ENCODE results near the gene SERINC5. TPM values are rescaled to one million over a fixed set of nuclear protein-coding genes. Genes with fewer than 3 reads are reported as not detected.

SERINC5 gene
- total and polyA plus RNA-seq, 2 donors (not counting 3 experiments of a cell fraction or from before 2014, with no cell fraction given): 3.2 to 10.1 TPM

GRCh38 chr5:80269991-80270438, 14.2 kb upstream of the SERINC5 start:
- no peak for FAIRE-seq
- CTCF ChIA-PET: interaction anchor here (1.6 kb wide), 1 partner anchor 38 kb away, joined by 3 read pairs; no protein-coding TSS in a partner anchor
- Histone ChIP-seq H3K27me3 (ENCODE audit: control insufficient read depth in 2 of 2, insufficient read depth in 2 of 2, low read length in 2 of 2) (no peaks in the 10 kb centered on the region), H2AFZ (ENCODE audit: low read depth, low read length) (no peak overlapping the region), H3K36me3 (ENCODE audit: control insufficient read depth in 2 of 2, extremely low read depth in 1 of 2, insufficient read depth in 2 of 2, low read length in 2 of 2) (no peaks in the 10 kb centered on the region), H3K9me3 (replicated peaks; ENCODE audit: control insufficient read depth, insufficient read depth, low read length) (no peaks in the 10 kb centered on the region), H3K79me2 (ENCODE audit: control insufficient read depth, insufficient read depth, low read length) (no peaks in the 10 kb centered on the region), H3K9ac (replicated peaks; ENCODE audit: extremely low read depth, insufficient read depth, low read length) (no peak overlapping the region), H3K4me3 (replicated peaks in 1 of 3; ENCODE audit: insufficient read depth in 1 of 3, low read depth in 1 of 3, low read length in 3 of 3) (no peak overlapping the region), H3K27ac (ENCODE audit: insufficient read depth, low read depth, low read length) (no peak overlapping the region), H4K20me1 (replicated peaks; ENCODE audit: control insufficient read depth, extremely low read depth, insufficient read depth, low read length) (no peaks in the 10 kb centered on the region), H3K4me1 (ENCODE audit: control insufficient read depth, extremely low read depth, insufficient read depth, low read length) (no peaks in the 10 kb centered on the region), H3K9me1 (replicated peaks; ENCODE audit: control insufficient read depth, extremely low read depth, insufficient read depth, low read length) (no peaks in the 10 kb centered on the region), H3K4me2 (ENCODE audit: insufficient read depth, low read length) (no peak overlapping the region)
- intact Hi-C loops (cut with micrococcal nuclease) (no loop called here), dilution Hi-C loops (cut with MboI; ENCODE audit: extremely low pct_ligation_motif_present, low sequenced_read_pairs) (no loop called here)
- no TSS peak for BruUV-seq (replicated peaks)
- no peak for DNase-seq (ENCODE audit: low read depth, low spot score)
- no peak for TF ChIP-seq JUN (IDR thresholded peaks at IDR 0.05; ENCODE audit: borderline replicate concordance, insufficient read depth, insufficient read length, low read depth)
- no peak for TF ChIP-seq EZH2 (IDR thresholded peaks at IDR 0.05; ENCODE audit: borderline replicate concordance, low read depth, low read length, severe bottlenecking)
- no peak for TF ChIP-seq CTCF (IDR thresholded peaks at IDR 0.05; ENCODE audit: extremely low read depth in 1 of 2, insufficient read depth in 1 of 2, low read depth in 1 of 2, low read length in 2 of 2)
- no peak for TF ChIP-seq POLR2AphosphoS5 (IDR thresholded peaks at IDR 0.05; ENCODE audit: insufficient read depth, low read depth, low read length)
- TF ChIP-seq MAX (IDR thresholded peaks at IDR 0.05; ENCODE audit: insufficient read depth, insufficient read length): no peak
- no peak for TF ChIP-seq POLR2A (IDR thresholded peaks at IDR 0.05; ENCODE audit: low read depth, low read length)
- TF ChIP-seq FOS (IDR thresholded peaks at IDR 0.05; ENCODE audit: borderline replicate concordance, insufficient read depth, low read length): no peak
- TF ChIP-seq MYC (IDR thresholded peaks at IDR 0.05; ENCODE audit: low read depth, low read length): no peak
- no peak for TF ChIP-seq GATA2 (IDR thresholded peaks at IDR 0.05; ENCODE audit: insufficient read depth, insufficient read length, low read depth, low read length)
- POLR2A ChIA-PET: no interaction called here

Measured in endothelial cell of umbilical vein (primary cell).